H9 (cell line): ENCODE data around the gene OR2H2. TPM values are rescaled to one million over a fixed set of nuclear protein-coding genes. Genes with fewer than 3 reads are reported as not detected.
A peak's percentile ranks its signal among the peaks of the same experiment; 100 is the strongest.

ENCODE experiments used
- DNase-seq: peaks from one replicate; pipeline ENCODE4 v3.0.0-alpha.2; 2017
- H2AFZ ChIP-seq: one replicate; pipeline ENCODE4 v1.6.1; 2013; ENCODE audit warnings: mild to moderate bottlenecking, low read length, control low read depth, moderate library complexity
- H2AK5ac ChIP-seq: 2 replicates; pipeline ENCODE4 v1.6.1; 2013; ENCODE audit warnings: low read length, control low read depth, mixed read lengths; ENCODE audit not compliant: insufficient read length
- H2BK120ac ChIP-seq: one replicate; pipeline ENCODE4 v1.6.1; 2013; ENCODE audit warnings: low read depth, mild to moderate bottlenecking, low read length, control low read depth, inconsistent platforms; ENCODE audit not compliant: poor library complexity, severe bottlenecking
- H2BK12ac ChIP-seq: 2 replicates; pipeline ENCODE4 v1.6.1; 2013; ENCODE audit warnings: low read length, control low read depth, mixed read lengths, low read depth; ENCODE audit not compliant: insufficient read length
- H2BK15ac ChIP-seq: 2 replicates; pipeline ENCODE4 v1.6.1; 2013; ENCODE audit warnings: low read depth, low read length, control low read depth
- H2BK20ac ChIP-seq: one replicate; pipeline ENCODE4 v1.6.1; 2013; ENCODE audit warnings: low read depth, mild to moderate bottlenecking, low read length, control low read depth, inconsistent platforms; ENCODE audit not compliant: poor library complexity, severe bottlenecking
- H2BK5ac ChIP-seq: 2 replicates; pipeline ENCODE4 v1.6.1; 2013; ENCODE audit warnings: low read length, control low read depth, mixed read lengths; ENCODE audit not compliant: insufficient read length
- H3K14ac ChIP-seq: 2 replicates; pipeline ENCODE4 v1.6.1; 2013; ENCODE audit warnings: low read length, control low read depth; ENCODE audit not compliant: insufficient read depth
- H3K18ac ChIP-seq: 2 replicates; pipeline ENCODE4 v1.6.1; 2013; ENCODE audit warnings: low read depth, mild to moderate bottlenecking, mixed read lengths, low read length, control low read depth; ENCODE audit not compliant: insufficient read length
- H3K23ac ChIP-seq: 2 replicates; pipeline ENCODE4 v1.6.1; 2013; ENCODE audit warnings: low read length, control low read depth, mixed read lengths, low read depth; ENCODE audit not compliant: insufficient read length
- H3K23me2 ChIP-seq: 2 replicates; pipeline ENCODE4 v1.6.1; 2013; ENCODE audit warnings: low read depth, mild to moderate bottlenecking, mixed read lengths, low read length, control low read depth; ENCODE audit not compliant: insufficient read length, poor library complexity, severe bottlenecking
- H3K27ac ChIP-seq: 2 replicates; pipeline ENCODE4 v1.5.1; 2013; ENCODE audit warnings: low read length, control low read depth, mixed read lengths, low read depth; ENCODE audit not compliant: insufficient read length
- H3K27me3 ChIP-seq: 2 replicates; pipeline ENCODE4 v1.6.1; 2013; ENCODE audit warnings: low read length, control low read depth, inconsistent platforms; ENCODE audit not compliant: insufficient read depth
- H3K4ac ChIP-seq: 2 replicates; pipeline ENCODE4 v1.6.1; 2013; ENCODE audit warnings: low read depth, mild to moderate bottlenecking, control low read depth, inconsistent platforms, low read length, moderate library complexity
- H3K4me1 ChIP-seq: 2 replicates; pipeline ENCODE4 v1.6.1; 2013; ENCODE audit warnings: low read length, control low read depth, inconsistent platforms; ENCODE audit not compliant: insufficient read depth
- H3K4me2 ChIP-seq: 2 replicates; pipeline ENCODE4 v1.6.1; 2013; ENCODE audit warnings: low read length, control low read depth, mixed read lengths; ENCODE audit not compliant: insufficient read length, insufficient read depth
- H3K56ac ChIP-seq: 2 replicates; pipeline ENCODE4 v1.6.1; 2013; ENCODE audit warnings: low read depth, mild to moderate bottlenecking, mixed read lengths, low read length, control low read depth; ENCODE audit not compliant: insufficient read length
- H3K79me1 ChIP-seq: 2 replicates; pipeline ENCODE4 v1.6.1; 2013; ENCODE audit warnings: low read depth, mild to moderate bottlenecking, moderate library complexity, low read length, control low read depth, inconsistent platforms; ENCODE audit not compliant: insufficient read depth, poor library complexity, severe bottlenecking
- H3K79me2 ChIP-seq: 2 replicates; pipeline ENCODE4 v1.6.1; 2013; ENCODE audit warnings: low read length, control low read depth, inconsistent platforms; ENCODE audit not compliant: insufficient read depth
- H3K9ac ChIP-seq: 2 replicates; pipeline ENCODE4 v1.6.1; 2013; ENCODE audit warnings: low read length, control low read depth, mixed read lengths; ENCODE audit not compliant: insufficient read length; ENCODE audit errors: extremely low read depth
- H3K9me3 ChIP-seq: one replicate; pipeline ENCODE4 v1.6.1; 2013; ENCODE audit warnings: low read depth, low read length, inconsistent platforms; ENCODE audit not compliant: control insufficient read depth
- H3T11ph ChIP-seq: one replicate; pipeline ENCODE4 v1.6.1; 2013; ENCODE audit warnings: mild to moderate bottlenecking, low read length, control low read depth, inconsistent platforms
- H4K20me1 ChIP-seq: one replicate; pipeline ENCODE4 v1.6.1; 2013; ENCODE audit not compliant: control insufficient read depth, insufficient read length, insufficient read depth
- H4K5ac ChIP-seq: 2 replicates; pipeline ENCODE4 v1.6.1; 2013; ENCODE audit warnings: low read depth, mild to moderate bottlenecking, mixed read lengths, low read length, control low read depth; ENCODE audit not compliant: insufficient read length
- H4K8ac ChIP-seq: replicated peaks from 2 replicates; pipeline ENCODE4 v1.6.1; 2013; ENCODE audit warnings: low read length, control low read depth, mixed read lengths, low read depth; ENCODE audit not compliant: insufficient read length
- H4K91ac ChIP-seq: 2 replicates; pipeline ENCODE4 v1.6.1; 2013; ENCODE audit warnings: low read depth, mild to moderate bottlenecking, moderate library complexity, mixed read lengths, low read length, control low read depth; ENCODE audit not compliant: insufficient read length
- H3K27ac Mint-ChIP-seq, 3 experiments: 2 replicates in 2 of 3; 3 replicates in 1 of 3; pipeline ENCODE4 v1.8.0; 2020 to 2021; ENCODE audit warnings: mixed read lengths in 3 of 3, mild to moderate bottlenecking in 1 of 3, moderate library complexity in 1 of 3
- H3K27me3 Mint-ChIP-seq: 2 replicates; pipeline ENCODE4 v1.8.0; 2021; ENCODE audit warnings: low read depth, mild to moderate bottlenecking, moderate library complexity, mixed read lengths
- H3K36me3 Mint-ChIP-seq, 3 experiments: 2 replicates in 2 of 3; 3 replicates in 1 of 3; pipeline ENCODE4 v1.8.0; 2020 to 2021; ENCODE audit warnings: low read depth in 3 of 3, mixed read lengths in 3 of 3; ENCODE audit not compliant: insufficient read depth in 1 of 3
- H3K4me1 Mint-ChIP-seq, 2 experiments: 2 replicates each; pipeline ENCODE4 v1.8.0; 2020; ENCODE audit warnings: mixed read lengths in 2 of 2
- H3K4me3 Mint-ChIP-seq, 2 experiments: 2 replicates in 1 of 2; 3 replicates in 1 of 2; pipeline ENCODE4 v1.8.0; 2020 to 2021; ENCODE audit warnings: mild to moderate bottlenecking in 2 of 2, mixed read lengths in 2 of 2, moderate library complexity in 1 of 2
- H3K9me3 Mint-ChIP-seq, 2 experiments: 2 replicates in 1 of 2; 3 replicates in 1 of 2; pipeline ENCODE4 v1.8.0; 2020; ENCODE audit warnings: mild to moderate bottlenecking in 2 of 2, mixed read lengths in 2 of 2, moderate library complexity in 1 of 2
- WGBS: extraction: QIAGEN DNeasy Blood & Tissue Kit; methylation state at CpG from one replicate; pipeline ENCODE4 v1.1.7; 2013; ENCODE audit warnings: missing lambda C conversion rate, low lambda C conversion rate, mixed read lengths; ENCODE audit not compliant: insufficient read length; ENCODE audit errors: extremely low coverage; 5-methylcytosine and 5-hydroxymethylcytosine counted together
- total RNA-seq: library from RNA; stranded (reverse); gene quantifications from 2 replicates; pipeline ENCODE4 v1.2.1, GENCODE V29; 2021
- TF ChIP-seq, protein P1 (sequence below): fragments of 200-600 bp; sonication (generic); conservative IDR thresholded peaks from 3 replicates; pipeline ENCODE4 v1.8.0; 2021; ENCODE audit warnings: antibody characterized with exemption, mild to moderate bottlenecking

OR2H2 gene
- total RNA-seq, 1 experiment from 2014 or later: not detected

DNA sequence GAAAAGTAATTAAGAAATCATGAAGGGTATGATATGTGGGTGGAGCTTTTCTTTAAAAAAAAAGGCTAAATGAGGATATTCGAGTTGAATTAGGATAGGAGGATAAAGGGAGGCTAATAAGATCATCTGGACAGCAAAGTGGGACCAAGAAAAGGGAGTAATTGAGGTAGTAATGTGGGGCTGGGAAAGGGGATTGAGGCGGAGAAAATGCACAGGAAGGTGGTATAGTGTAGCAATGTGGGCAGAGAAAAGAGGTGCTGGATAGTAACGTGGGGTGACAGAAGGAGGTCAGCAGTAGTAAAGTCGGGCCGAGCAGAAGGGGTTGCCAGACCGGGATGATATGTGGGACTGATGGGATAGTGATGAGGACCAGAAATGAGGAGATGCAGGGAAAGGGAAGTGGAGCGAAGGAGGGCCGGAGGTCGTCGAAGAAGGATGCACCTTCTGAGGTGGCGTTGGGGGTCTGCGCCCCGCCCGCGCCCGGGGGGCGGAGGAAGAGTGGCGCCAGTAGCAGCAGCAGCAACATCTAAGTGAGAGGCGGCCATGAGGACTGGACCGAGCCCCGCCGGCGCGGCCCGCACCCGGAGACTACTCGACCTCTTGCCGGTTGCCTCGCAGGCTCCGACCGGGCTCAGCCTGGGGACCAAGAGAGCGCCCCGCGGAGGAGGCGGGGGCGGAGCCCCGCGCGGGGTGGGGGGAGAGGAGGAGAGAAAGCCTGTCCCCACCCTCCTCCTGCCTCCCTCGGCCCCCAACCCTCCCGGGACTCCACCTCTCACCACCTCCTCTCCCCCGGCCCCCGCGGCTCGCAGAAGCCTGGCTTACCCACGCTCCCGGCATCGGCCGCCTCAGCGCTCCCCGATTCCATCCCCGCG lies 47.2 kb downstream of the OR2H2 start:
- H3K14ac ChIP-seq: peak overlapping the region; percentile 0; the same call in 1 of the 2 replicates
- peaks cover 4% of the 10 kb centered on the region; the same call in 1 of the 2 replicates for H3K4me1 ChIP-seq
- no peak overlapping the region for H3K23ac ChIP-seq
- peak; percentile 81 for DNase-seq
- peak overlapping the region; percentile 32 to 87 (median 83) for H3K27ac Mint-ChIP-seq
- H3K79me2 ChIP-seq: peaks cover 2% of the 10 kb centered on the region; the same call in 1 of the 2 replicates
- TF ChIP-seq, protein P1, sequence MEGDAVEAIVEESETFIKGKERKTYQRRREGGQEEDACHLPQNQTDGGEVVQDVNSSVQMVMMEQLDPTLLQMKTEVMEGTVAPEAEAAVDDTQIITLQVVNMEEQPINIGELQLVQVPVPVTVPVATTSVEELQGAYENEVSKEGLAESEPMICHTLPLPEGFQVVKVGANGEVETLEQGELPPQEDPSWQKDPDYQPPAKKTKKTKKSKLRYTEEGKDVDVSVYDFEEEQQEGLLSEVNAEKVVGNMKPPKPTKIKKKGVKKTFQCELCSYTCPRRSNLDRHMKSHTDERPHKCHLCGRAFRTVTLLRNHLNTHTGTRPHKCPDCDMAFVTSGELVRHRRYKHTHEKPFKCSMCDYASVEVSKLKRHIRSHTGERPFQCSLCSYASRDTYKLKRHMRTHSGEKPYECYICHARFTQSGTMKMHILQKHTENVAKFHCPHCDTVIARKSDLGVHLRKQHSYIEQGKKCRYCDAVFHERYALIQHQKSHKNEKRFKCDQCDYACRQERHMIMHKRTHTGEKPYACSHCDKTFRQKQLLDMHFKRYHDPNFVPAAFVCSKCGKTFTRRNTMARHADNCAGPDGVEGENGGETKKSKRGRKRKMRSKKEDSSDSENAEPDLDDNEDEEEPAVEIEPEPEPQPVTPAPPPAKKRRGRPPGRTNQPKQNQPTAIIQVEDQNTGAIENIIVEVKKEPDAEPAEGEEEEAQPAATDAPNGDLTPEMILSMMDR: no peak
- H3T11ph ChIP-seq: no peak overlapping the region
- H3K27ac ChIP-seq: no peak overlapping the region
- H2BK12ac ChIP-seq: no peak overlapping the region
- WGBS: no CpG with 5 or more reads among the region's 53 CpGs
- H3K27me3 Mint-ChIP-seq: no peaks in the 10 kb centered on the region; the same call in none of the 2 replicates
- H4K5ac ChIP-seq: no peak overlapping the region
- peak overlapping the region; percentile 93 for H3K4me2 ChIP-seq
- no peak overlapping the region for H2BK20ac ChIP-seq
- no peak overlapping the region for H2BK5ac ChIP-seq
- H3K79me1 ChIP-seq: no peaks in the 10 kb centered on the region
- H3K18ac ChIP-seq: no peak overlapping the region
- H2BK120ac ChIP-seq: no peak overlapping the region
- peak overlapping the region; percentile 27 for H3K9ac ChIP-seq
- peaks cover 38% of the 10 kb centered on the region for H3K23me2 ChIP-seq
- H3K9me3 Mint-ChIP-seq: peaks cover 0 to 5% of the 10 kb centered on the region in 2 experiments; a peak in 2 of 5 replicates
- H3K9me3 ChIP-seq: no peaks in the 10 kb centered on the region
- no peak overlapping the region for H3K4ac ChIP-seq
- no peak overlapping the region for H2AFZ ChIP-seq
- H2BK15ac ChIP-seq: no peak overlapping the region
- H3K4me3 Mint-ChIP-seq: peak overlapping the region; percentile 88 to 92
- H3K27me3 ChIP-seq: no peaks in the 10 kb centered on the region
- H3K56ac ChIP-seq: no peak overlapping the region
- H4K20me1 ChIP-seq: no peaks in the 10 kb centered on the region
- no peak overlapping the region for H4K8ac ChIP-seq
- no peak overlapping the region for H2AK5ac ChIP-seq
- H4K91ac ChIP-seq: no peak overlapping the region
- peaks cover 0 to 17% (median 9%) of the 10 kb centered on the region in 3 experiments; a peak in 5 of 7 replicates for H3K36me3 Mint-ChIP-seq
- H3K4me1 Mint-ChIP-seq: peaks cover 55 to 56% of the 10 kb centered on the region in 2 experiments
